Stimulated activated CD8-positive, alpha-beta memory T cell treated with anti-CD3 and anti-CD28 coated beads, Interleukin-7, amount 100 ng/mL, for 1 hour (primary cell): ENCODE data around the gene NDFIP2.

Source experiments
- DNase-seq, 2 donors: peaks; one replicate each; pipeline ENCODE4 v3.0.0-alpha.2; 2020; ENCODE audit warnings: low read depth in 2 of 2

NDFIP2 gene

DNA sequence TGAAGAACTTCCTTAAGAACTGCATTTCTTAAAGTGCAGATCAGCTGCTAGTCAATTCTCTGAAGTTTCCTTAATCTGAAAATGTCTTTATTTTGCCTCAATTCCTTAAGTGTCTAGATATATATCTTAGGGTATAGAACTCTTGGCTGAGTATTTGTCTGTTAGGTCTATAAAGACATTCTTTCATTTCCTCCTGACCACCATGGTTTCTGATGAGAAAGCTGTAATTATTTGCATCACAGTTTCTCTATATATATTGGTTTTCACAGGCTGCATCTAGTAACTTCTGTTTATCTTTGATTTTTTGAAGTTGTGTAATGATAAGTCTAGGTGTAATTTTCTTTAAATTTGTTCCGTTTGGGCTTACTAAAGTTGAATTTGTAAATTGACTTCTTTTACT is 15.2 kb downstream of the NDFIP2 start:
- DNase-seq, result no peak

DNA sequence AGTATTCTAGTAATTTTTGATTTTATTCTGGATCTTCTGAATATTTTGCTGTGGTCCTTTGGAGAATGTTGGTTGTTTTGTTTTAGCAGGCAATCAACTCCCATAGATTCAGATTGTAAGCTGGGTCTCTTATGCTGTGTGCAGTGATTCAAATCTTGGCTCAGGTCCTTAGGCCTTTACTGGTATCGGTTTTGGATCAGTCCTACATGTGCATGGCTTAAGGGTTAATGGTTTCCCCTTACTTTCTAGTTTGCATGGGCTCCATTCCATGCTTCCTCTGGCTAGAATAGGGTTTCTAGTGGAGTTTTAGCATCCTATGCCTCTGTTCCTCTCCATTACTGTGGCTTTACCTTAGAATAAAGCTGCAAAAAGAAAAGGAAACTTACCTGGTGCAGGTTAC is 16.1 kb downstream of the NDFIP2 start:
- DNase-seq, result no peak

DNA sequence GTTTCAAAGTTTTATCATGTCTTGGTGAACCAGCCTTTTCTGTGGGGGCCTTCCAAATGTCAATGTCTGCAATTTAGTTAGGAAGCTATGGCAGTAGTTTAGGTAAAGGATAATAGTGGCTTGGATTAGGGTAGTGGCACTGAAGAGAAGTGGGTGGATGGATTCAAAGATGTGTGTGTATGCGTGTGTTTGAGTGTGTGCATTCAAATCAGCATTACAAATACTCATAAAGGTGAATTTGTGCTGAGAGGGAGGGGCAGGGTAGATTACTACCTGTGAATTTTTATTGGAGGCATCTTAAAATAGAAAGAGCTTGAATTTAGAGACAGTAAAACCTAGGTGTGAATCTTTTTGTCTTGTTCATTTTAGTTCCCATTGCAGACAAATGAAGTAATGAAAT is 16.9 kb downstream of the NDFIP2 start:
- no peak for DNase-seq

DNA sequence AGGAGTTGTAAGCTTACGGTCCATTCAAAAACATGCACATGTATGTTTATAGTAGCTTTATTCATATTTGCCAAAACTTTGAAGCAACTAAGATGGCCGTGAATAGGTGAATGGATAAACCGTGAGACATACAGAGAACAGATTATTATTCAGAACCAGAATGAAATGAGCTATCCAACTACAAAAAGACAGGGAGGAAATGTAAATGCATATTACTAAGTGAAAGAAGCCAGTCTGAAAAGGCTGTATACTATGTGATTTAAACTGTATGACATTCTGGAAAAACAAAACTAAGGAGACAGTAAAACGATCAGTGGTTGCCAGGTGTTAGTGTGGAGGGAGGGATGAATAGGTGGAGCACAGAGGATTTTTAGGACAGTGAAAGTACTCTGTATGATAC is 19.9 kb downstream of the NDFIP2 start:
- DNase-seq, result no peak

DNA sequence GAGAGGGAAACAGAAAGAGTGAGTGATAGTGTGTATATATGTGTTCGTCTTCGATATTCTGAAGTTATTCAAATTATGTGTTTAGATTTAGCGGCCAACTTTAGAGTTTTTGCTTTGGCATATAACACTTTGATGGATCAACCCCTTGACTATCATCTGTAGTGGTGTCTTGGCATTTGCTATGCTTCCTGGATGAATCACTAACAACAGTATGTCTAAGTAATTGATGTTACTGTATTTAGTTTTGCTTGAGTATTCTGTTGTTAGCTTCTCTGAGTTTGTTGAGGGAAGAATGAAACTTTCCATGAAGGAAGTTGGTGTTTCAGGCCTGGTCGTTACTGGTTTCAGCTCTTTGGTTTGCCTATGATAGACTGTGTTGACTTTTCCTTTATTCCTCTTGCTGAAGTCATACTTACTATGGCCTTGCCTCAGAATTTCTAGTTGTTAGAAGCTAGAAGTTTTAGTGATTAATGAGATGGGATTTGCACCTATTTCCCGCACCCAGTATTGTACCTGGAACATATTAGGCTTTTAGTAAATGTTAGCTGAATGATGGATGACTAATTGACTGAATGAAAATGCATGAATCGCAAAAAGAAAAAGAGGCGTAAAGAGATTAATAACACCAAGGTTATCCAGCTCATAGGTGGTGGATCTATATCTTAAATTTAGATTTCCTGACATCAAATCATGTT is 20.7 kb downstream of the NDFIP2 start:
- no peak for DNase-seq

DNA sequence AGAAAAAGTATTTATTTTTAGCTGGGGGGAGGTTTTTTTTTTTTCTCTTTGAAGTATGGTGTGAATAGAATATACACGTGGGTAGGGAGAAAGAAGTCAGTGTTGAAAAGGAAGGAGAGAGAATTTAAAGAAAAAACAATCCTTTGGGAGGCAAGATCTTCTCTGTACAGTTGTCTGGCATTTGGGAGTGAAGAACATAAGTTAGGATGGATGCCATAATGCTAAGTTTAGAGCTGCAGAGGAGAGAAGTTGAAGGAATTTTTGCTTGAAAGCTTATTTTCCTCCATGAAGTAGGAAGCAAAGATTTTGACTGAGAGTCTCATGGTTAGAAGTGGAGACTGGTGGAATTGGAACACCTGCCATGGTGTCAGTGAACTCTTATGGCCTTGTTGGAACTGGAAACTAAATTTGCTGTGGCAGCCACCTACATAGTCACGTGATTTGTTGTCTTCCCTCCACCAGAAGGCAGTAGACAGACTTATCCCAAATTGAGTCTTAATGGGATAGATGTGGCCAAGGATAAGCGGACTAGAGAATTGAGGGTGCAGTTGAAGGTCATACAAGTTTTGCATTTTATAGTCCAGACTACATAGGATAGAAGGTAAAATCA is 22.0 kb downstream of the NDFIP2 start:
- DNase-seq, result no peak

DNA sequence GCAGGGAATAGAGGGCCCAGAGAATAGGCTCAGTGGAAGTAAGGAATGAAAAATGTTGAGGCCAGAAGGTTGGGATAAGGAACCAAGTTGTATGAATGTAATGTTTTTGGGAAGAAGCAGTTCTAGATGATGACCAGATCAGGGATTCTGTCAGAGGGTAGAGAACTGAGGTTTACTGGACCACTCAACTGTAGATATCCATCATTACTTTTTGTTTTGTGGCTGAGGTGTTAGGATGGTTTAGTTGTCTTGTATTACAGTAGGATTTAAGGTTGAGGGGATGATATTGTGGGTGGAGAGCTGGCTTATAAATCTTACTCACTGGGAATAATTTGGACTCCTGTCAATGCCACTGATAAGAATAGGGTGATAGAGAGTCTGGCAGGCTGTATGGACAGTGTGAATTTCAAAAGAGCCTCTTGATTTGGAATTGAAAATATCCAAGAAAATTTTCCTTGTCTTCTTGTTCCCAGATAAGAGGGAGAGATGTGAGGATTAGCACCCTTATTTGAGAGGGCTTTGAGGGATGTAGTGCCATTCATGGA is 22.6 kb downstream of the NDFIP2 start:
- no peak for DNase-seq

DNA sequence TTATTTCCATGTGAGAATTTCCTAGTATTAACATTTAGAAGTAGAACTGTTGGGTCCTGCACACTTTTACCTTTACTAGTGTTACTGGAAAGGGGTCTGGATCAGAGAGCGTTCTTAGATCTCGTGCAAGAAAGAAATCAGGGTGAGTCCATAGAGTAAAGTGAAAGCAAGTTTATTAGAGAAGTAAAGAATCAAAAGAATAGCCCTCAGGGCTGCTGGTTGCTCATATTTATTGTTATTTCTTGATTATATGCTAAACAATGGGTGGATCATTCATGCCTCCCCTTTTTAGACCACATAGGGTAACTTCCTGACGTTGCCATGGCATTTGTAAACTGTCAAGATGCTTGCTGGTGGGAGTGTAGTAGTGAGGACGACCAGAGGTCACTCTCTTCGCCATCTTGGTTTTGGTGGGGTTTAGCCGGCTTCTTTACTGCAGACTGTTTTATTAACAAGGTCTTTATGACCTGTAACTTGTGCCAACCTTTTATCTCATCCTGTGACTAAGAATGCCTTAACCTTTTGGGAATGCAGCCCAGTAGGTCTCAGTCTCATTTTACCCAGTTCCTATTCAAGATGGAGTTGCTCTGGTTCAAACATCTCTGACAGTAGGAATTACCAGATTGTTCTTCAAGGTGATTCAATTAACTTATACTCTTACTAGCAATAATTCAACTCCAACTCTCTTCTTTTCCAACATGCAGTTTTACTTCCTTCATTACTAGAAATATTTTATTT is 27.4 kb downstream of the NDFIP2 start:
- DNase-seq, result no peak

DNA sequence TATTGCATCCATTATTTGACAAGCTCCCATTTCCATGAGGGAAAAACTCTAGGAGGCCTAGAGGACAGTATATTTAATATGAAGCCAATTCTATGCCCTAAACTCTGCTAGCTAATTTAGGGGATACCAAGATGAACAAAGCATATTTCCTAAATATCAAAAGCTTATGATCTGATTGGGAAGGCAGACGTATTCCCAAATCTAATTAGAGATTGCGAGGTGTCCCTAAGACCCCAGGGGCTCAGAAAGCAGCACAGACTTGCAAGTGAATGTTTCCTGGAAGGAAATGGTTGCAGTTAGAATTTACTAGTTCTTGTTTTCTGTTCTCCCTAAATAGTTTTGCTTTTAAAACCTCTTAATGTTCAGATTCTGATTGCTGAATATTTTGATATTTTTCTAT is 30.7 kb downstream of the NDFIP2 start:
- no peak for DNase-seq

DNA sequence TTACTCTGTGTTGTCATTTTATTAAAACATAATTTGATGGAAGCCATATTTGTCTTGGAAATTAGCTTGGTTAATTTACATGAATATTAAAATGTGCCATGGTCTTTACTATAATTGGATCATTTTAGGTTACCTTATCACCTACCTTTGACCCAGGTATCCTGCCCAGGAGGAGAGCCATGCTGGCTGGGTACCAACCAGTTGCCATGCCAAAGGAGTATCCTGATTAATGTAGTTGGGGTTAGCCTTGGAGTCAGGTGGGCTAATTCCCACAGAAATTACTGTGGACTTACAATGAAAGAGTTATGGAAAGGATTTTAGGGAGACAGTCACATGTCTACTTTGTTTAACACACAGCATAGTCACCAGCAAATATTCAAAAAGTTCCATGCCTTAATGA is 32.0 kb downstream of the NDFIP2 start:
- no peak for DNase-seq

DNA sequence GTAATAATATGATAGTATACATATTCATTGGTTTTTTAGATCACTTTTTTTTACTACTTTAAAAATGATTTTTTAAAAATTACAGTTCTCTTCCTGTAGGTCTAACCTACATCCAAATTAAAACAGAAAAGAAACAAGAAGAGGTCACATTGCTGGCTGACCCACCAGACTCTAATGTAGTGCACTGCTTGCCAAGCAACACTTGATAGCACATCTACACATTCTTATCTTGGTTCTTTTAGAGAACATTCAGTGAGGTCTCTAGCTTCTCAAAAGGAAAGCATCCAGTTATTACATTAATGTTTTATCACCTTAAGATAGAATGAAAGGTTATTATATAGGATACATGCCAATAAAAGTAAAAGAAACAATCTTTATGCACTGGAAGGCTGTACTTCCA is 35.6 kb downstream of the NDFIP2 start:
- no peak for DNase-seq

DNA sequence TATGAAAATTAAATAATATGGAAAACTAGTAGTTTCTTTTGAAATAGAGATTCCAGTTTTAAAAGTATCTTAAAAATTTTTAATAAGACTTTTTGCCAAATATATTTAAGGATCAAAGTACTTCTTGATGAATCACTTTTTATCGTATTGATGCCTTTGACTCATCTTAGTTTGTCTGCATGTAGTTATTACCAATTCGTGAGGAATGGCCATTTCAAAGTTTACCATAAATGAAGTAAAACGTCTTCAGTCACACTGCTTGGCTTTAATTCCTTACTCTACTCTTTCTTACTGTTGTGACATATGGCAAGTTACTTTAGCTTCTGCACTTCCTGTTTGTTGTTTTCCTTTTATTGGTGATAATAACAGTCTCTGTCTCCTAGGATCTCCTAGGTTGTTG is 38.3 kb downstream of the NDFIP2 start:
- no peak for DNase-seq

DNA sequence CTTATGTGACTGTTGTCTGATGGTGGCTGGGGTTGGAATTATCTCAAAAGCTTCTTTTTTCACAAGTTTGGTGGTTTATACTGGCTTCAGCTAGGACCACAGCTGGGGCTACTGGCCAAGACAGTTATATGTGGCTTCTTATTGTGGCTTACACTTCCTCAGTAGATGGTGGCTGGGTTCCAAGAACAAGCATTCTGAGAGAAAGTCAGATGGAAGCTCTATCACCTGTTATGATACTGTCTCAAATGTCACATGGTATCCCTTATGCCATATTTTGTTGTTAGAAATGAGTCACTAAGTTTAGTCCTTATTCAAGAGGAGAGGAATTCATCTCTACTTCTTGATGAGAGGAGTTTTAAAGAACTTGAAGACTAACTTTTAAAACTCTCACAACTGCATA is 41.6 kb downstream of the NDFIP2 start:
- no peak for DNase-seq

DNA sequence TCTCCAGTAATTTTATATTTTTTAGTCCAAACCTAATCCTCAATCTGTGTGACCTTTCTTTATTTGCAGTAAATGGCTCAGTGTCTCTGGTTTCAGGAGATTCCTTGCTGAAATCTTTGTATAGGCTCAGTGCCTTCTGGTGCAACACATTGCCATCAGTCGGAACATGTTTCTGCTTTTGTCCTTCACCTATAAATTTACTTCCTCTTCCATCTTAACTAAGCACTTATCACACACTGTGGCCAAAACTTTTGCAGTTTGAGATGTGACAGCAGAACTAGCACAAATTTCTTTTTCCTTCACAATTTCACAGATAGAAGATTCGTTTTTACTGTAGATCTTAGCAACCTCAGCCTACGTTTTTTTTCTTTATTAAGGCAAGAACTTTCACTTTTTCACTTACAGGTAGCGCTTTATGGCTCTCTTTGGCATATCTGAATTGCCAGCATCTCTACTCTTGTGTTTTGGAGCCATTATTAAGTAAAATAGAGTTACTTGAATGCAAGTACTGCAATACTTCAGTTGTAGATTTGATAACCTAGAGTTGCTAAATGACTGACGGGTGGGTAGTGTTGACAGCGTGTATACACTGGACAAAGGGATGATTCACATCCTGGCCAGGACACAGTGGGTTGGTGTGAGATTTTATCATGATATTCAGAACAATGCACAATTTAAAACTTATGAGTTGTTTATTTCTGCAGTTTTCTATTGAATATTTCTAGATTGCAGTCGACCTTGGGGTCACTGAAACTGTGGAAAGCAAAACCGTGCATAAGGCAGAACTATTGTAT is 44.3 kb downstream of the NDFIP2 start:
- no peak for DNase-seq

DNA sequence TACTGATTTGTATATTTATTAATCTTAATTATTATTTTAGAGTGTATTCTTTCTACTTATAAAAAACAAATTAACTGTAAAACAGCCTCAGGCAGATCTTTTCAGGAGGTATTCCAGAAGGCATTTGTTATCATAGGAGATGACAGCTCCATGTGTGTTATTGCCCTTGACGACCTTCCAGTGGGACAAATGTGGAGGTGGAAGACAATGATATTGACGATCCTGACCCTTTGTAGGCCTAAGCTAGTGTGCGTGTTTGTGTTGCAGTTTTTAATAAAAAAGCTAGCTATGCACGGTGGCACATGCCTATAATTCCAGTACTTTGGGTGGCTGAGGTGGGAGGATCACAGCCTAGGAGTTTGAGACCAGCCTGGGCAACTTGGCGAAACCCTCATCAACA is 46.7 kb downstream of the NDFIP2 start:
- no peak for DNase-seq

DNA sequence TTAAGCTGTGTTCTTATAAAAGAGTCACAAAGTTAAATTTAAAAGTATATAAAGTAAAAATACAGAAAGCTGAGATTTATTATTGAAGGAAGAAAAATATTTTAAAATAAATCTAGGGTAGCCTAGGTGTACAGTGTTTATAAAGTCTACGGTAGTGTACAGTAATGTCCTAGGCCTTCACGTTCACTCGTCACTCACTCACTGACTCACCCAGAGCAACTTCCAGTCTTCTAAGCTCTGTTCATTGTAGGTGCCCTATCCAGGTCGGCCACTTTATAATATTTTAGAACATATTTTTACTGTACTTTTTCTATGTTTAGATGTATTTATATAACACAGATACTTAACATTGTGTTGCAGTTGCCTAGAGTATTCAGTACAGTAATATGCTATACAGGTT is 47.4 kb downstream of the NDFIP2 start:
- no peak for DNase-seq

DNA sequence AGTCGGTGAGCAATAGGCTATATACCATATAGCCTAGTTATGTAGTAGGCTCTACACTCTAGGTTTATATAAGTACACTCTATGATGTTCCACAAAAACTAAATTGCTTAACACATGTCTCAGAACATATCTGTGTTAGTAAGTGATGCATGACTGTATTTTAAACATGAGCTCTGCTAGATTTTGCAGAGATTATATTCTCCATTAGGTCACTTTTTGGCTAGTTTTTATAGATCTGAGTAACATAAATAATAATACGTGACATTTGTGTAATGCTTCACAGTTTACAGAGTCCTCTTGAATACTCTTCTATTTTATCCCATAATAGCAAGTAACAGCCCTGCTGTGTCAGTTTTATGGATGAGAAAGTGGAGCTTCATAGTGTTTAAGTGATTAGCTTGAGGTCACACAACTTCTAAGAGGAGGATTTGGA is 47.8 kb downstream of the NDFIP2 start:
- no peak for DNase-seq

DNA sequence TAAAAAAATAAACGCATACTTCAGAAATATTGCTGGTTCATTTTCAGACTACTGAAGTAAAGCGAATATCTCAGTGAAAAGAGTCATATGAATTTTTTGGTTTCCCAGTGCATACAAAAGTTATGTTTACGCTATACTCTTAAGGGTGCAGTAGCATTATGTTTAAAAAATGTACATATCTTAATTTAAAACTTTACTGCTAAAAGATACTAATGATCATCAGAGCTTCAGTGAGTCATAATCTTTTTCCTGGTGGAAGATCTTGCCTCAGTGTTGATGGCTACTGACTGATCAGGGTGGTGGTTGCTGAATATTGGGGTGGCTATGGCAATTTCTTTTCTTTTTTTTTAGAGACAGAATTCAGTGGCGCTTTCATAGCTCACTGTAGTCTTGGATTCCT is 48.9 kb downstream of the NDFIP2 start:
- no peak for DNase-seq

DNA sequence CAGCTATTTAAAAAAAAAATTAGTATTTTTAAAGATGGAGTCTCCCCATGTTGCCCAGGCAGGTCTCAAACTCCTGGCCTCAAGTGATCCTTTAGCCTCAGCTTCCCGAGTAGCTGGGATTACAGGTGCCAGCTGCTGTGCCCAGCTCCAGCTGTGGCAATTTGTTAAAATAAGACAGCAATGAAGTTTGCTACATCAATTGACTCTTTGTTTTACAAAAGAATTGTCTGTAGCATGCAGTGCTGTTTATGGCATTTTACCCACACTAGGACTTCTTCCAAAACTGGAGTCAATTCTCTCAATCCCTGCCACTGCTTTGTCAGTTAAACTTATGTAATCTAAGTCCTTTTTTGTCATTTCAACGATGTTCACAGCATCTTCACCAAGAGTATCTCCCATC is 49.3 kb downstream of the NDFIP2 start:
- DNase-seq, result no peak

DNA sequence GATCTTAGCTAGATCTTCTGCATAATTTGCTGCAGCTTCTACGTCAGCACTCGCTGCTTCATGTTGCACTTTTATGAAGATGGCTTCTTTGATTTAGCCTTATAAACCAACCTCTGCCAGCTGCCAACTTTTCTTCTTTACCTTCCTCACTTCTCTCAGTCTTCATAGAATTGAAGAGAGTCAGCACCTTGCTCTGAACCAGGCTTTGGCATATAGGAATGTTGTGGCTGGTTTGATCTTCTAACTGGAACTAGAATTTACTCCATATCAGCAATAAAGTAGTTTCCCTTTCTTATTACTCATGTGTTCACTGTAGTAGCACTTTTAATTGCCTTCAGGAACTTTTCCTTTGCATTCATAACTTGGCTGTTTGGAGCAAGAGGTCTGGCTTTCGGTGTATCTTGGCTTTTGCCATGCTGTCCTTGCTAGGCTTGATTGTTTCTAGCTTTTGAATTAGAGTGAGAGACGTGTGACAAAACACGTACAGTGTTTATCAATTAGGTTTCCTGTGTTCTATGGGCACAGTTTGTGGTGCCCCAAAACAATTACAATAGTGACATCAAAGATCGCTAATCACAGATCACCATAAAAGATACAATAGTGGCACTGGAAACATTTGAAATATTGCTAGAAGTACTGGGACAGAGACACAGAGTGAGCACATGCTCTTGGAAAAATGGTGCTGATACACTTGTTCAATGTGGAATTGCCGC is 50.7 kb downstream of the NDFIP2 start:
- DNase-seq, result no peak

DNA sequence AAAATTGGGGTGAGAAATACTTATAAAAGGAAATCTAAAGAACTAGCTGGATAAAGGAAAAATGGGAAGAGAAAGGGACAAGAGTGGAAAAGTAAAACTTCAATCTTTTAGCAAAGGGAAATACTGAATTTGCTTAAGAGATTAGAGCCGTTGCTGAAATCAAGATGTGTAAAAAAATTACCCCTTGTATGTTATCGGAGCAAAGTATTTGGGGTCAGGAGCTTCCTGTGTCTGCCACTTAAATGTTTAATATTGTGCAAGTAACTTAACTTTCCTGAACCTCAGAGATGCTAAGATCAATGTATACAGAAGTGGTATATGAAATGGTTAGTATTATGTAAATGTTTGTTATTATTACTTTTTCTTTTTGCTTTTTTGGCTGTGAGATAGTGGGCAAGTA is 51.6 kb downstream of the NDFIP2 start:
- DNase-seq, result no peak
